ENCODE data around the gene CRYGC.
A peak's percentile ranks its signal among the peaks of the same experiment; 100 is the strongest.

CRYGC gene, protein sequence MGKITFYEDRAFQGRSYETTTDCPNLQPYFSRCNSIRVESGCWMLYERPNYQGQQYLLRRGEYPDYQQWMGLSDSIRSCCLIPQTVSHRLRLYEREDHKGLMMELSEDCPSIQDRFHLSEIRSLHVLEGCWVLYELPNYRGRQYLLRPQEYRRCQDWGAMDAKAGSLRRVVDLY

DNA sequence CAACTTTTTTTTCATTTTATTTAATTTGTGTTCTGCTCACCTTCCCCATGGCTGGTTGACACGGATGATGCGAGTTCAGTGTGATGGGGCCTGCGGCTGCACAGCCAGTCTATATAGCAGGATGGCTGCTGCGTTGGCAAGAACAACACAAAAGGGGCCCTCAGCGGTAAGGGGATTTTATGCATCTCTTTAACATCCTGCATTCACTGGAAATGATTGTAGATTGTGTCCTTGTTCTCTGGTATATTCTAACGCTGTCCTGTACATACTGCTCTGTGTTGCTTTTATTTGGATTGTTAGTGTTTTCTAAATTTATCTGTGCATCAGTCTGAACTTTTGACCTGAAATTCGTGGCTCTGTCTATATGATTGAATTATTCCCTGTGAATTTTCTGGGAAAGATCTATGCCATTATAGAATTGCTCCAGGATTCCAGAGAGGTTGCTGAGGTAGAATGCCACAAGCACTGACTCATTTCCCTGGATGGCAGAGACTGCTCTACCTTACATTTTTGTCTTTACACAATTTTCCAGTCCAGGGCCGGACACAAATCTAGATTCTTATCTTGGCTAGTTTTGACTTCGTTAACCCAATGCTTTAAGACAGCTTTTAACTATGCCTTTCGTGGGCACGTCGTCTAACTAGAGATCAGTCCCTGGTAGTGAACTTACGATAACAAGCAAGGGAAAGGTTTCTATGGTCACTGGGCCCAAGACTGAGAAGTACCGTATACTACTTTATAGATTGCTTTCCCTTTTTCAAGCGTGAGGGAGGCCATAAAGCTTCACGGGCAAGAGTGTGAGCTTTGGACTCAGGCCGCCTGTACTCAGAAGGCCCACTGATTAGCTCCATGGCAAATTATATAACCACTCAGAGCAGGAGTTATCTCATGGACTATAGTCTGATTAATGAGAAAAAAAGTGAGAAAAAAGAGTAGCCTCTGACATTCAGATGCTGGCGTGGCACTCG, at the start of gene CRYGC:
CRYGC (minus strand) TSS at position 85 of the 968 bp plus-strand sequence; CDS start at position 49, 36 bp downstream.
- TF ChIP-seq YY1 (IDR thresholded peaks at IDR 0.05; ENCODE audit: low read depth) (no peak), RAD21 (IDR thresholded peaks at IDR 0.05; ENCODE audit: low read depth) (no peak), FOXM1 (IDR thresholded peaks at IDR 0.05; ENCODE audit: borderline replicate concordance, low read depth) (no peak), EGR1 (IDR thresholded peaks at IDR 0.05) (no peak), CEBPB (IDR thresholded peaks at IDR 0.05) (no peak), EP300 (IDR thresholded peaks at IDR 0.05; ENCODE audit: borderline replicate concordance) (no peak), TCF12 (IDR thresholded peaks at IDR 0.05; ENCODE audit: low read depth) (no peak), CREB1 (IDR thresholded peaks at IDR 0.05; ENCODE audit: low read depth) (no peak), TAF1 (IDR thresholded peaks at IDR 0.05; ENCODE audit: low read depth) (no peak), TEAD4 (IDR thresholded peaks at IDR 0.05) (no peak), NFIC (IDR thresholded peaks at IDR 0.05) (no peak)
- TF ChIP-seq, protein P1, sequence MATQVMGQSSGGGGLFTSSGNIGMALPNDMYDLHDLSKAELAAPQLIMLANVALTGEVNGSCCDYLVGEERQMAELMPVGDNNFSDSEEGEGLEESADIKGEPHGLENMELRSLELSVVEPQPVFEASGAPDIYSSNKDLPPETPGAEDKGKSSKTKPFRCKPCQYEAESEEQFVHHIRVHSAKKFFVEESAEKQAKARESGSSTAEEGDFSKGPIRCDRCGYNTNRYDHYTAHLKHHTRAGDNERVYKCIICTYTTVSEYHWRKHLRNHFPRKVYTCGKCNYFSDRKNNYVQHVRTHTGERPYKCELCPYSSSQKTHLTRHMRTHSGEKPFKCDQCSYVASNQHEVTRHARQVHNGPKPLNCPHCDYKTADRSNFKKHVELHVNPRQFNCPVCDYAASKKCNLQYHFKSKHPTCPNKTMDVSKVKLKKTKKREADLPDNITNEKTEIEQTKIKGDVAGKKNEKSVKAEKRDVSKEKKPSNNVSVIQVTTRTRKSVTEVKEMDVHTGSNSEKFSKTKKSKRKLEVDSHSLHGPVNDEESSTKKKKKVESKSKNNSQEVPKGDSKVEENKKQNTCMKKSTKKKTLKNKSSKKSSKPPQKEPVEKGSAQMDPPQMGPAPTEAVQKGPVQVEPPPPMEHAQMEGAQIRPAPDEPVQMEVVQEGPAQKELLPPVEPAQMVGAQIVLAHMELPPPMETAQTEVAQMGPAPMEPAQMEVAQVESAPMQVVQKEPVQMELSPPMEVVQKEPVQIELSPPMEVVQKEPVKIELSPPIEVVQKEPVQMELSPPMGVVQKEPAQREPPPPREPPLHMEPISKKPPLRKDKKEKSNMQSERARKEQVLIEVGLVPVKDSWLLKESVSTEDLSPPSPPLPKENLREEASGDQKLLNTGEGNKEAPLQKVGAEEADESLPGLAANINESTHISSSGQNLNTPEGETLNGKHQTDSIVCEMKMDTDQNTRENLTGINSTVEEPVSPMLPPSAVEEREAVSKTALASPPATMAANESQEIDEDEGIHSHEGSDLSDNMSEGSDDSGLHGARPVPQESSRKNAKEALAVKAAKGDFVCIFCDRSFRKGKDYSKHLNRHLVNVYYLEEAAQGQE (IDR thresholded peaks at IDR 0.05; ENCODE audit: low read depth) = no peak
- TF ChIP-seq, protein P2, sequence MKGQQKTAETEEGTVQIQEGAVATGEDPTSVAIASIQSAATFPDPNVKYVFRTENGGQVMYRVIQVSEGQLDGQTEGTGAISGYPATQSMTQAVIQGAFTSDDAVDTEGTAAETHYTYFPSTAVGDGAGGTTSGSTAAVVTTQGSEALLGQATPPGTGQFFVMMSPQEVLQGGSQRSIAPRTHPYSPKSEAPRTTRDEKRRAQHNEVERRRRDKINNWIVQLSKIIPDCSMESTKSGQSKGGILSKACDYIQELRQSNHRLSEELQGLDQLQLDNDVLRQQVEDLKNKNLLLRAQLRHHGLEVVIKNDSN (IDR thresholded peaks at IDR 0.05) = no peak

DNA sequence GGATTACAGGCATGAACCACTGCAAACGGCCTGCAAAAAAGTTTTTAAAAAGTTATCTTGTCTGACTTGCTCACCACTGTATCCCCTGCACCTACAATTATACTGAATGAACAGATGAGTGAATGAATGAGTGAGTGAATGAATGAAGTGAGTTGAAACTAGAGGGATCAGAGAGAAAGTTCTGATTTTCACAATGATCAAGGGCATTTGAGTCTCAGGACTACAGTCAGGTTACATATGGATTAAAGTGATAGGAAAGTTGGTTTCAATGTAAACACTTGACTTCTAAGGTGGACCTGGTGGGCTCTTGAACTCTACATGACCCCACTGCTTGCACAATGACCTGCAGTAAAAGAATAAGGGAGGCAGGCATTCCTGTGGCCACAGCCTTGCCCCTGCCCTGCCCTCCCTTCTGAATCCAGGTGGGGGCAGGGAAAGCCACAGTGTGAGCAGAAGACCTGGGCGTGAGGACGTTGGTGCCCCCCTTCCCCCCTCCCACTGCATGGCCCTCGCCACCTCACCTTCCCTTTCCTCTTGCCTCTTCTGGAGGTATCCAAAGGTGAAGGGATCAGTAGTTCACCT, 49.5 kb upstream of the CRYGC start:
- no peak for TF ChIP-seq EGR1 (IDR thresholded peaks at IDR 0.05)

DNA sequence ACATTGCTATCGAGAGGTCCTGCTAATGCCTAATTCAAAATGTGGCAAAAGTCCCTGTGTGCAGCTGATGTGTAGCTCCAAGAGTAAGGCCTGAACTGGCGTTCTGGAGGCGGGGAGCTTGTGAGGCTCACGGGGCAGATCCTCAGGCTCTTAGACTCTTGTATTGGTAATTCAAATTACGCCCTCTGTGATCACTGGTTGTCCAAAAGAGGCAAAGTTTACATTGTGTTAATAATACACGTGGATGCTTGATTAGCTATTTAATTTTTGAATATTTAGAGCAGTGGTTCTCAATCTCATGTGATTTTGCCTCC, 46.2 kb upstream of the CRYGC start:
- TF ChIP-seq TAF1 (IDR thresholded peaks at IDR 0.05; ENCODE audit: low read depth) = no peak
- TF ChIP-seq ZBTB7A (IDR thresholded peaks at IDR 0.05; ENCODE audit: low read depth) = no peak
- TF ChIP-seq TEAD4 (IDR thresholded peaks at IDR 0.05) = no peak
- TF ChIP-seq, protein P3, sequence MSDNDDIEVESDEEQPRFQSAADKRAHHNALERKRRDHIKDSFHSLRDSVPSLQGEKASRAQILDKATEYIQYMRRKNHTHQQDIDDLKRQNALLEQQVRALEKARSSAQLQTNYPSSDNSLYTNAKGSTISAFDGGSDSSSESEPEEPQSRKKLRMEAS (IDR thresholded peaks at IDR 0.05) = no peak
- TF ChIP-seq, protein P1 (IDR thresholded peaks at IDR 0.05; ENCODE audit: low read depth) = no peak
- TF ChIP-seq EP300 (IDR thresholded peaks at IDR 0.05; ENCODE audit: borderline replicate concordance) = no peak
- no peak for TF ChIP-seq CREB1 (IDR thresholded peaks at IDR 0.05; ENCODE audit: low read depth)
- no peak for TF ChIP-seq TCF12 (IDR thresholded peaks at IDR 0.05; ENCODE audit: low read depth)
- TF ChIP-seq, protein P2 (IDR thresholded peaks at IDR 0.05) = no peak

DNA sequence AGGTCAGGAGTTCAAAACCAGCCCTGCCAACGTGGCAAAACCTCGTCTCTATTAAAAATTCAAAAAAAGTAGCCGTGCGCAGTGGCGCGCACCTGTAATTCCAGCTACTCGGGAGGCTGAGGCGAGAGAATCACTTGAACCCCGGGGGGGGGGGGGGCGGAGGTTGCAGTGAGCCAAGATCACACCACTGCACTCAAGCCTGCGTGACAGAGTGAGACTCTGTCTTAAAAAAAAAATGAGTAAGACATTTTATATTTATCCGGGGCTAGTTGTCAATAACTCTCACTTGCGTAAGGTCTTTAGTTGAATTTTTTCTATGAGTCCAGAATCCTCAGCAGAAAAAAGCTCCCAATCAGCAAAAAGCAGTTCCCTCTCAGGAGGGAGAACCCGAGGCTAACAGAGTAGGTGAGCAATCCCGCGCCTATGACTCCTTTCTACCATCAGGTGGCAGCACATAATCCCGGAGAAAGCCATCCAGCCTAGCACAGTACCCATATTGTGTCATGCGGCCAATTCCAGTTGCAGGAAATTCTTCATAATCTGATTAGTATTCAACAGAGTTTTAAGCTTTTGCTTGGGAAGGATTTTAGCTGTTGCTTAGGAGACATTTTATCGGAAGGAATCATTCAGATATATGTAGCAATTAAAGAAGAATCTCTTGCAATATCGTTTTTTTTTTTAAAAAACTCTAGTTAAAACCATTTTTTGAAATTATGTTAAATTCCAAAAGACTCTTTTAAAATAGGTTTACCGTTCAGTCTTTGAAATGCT, 45.6 kb upstream of the CRYGC start:
- TF ChIP-seq, protein P2 (IDR thresholded peaks at IDR 0.05) = 0 out of 2 replicates have a peak, but pooled peaks have one; percentile 28
- TF ChIP-seq YY1 (IDR thresholded peaks at IDR 0.05; ENCODE audit: low read depth) (0 out of 2 replicates have a peak, but pooled peaks have one; percentile 20), RAD21 (IDR thresholded peaks at IDR 0.05; ENCODE audit: low read depth) (peak; percentile 91)
- TF ChIP-seq, protein P3 (IDR thresholded peaks at IDR 0.05) = no peak

DNA sequence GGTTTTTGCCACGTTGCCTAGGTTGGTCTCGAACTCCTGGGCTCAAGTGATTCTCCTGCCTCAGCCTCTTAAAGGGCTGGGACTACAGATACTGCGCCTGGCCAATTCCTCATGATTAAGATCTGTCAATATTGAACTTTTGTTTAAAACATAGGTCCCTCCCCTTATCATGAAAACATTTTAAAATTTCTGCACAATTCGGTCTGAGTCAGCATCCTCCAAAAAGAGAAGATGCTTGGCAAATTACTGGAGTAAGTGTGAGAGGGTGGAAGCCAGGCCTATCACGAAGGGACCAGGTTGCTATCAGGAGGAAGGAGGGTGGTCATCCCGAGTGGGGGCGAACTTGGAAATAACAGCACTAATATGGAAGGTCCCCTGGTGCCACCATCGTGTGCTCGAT, 44.5 kb upstream of the CRYGC start:
- TF ChIP-seq TEAD4 (IDR thresholded peaks at IDR 0.05) (no peak), CREB1 (IDR thresholded peaks at IDR 0.05; ENCODE audit: low read depth) (no peak), EGR1 (IDR thresholded peaks at IDR 0.05) (no peak), FOXM1 (IDR thresholded peaks at IDR 0.05; ENCODE audit: borderline replicate concordance, low read depth) (no peak), EP300 (IDR thresholded peaks at IDR 0.05; ENCODE audit: borderline replicate concordance) (no peak)
